Measurements from ENCODE around the gene TCERG1L.

The TCERG1L gene

GRCh38 chr10:131274133-131274880, 37.2 kb downstream of the TCERG1L start:
- no peak for TF ChIP-seq CTCF (IDR thresholded peaks at IDR 0.05; ENCODE audit: insufficient read depth, low read length, poor library complexity, severe bottlenecking)
- Histone ChIP-seq H3K36me3 (ENCODE audit: control insufficient read depth, insufficient read depth, low read length) (no peaks in the 10 kb centered on the region), H3K4me3 (replicated peaks; ENCODE audit: low read depth, low read length) (no peak overlapping the region), H3K27me3 (replicated peaks; ENCODE audit: control insufficient read depth, insufficient read depth, low read length) (no peaks in the 10 kb centered on the region)
- no peak for DNase-seq (ENCODE audit: extremely low read depth, insufficient read length)

- H3K36me3 ChIP-seq (ENCODE audit: control insufficient read depth, insufficient read depth, low read length), result no peaks in the 10 kb centered on the region
- no peak for TF ChIP-seq CTCF (IDR thresholded peaks at IDR 0.05; ENCODE audit: insufficient read depth, low read length, poor library complexity, severe bottlenecking)
- H3K27me3 ChIP-seq (replicated peaks; ENCODE audit: control insufficient read depth, insufficient read depth, low read length), result no peaks in the 10 kb centered on the region
- H3K4me3 ChIP-seq (replicated peaks; ENCODE audit: low read depth, low read length), result no peak overlapping the region
- DNase-seq (ENCODE audit: extremely low read depth, insufficient read length), result no peak
These were observed 38.0 kb downstream of the TCERG1L start for GRCh38 chr10:131273476-131273875.

- Histone ChIP-seq H3K36me3 (ENCODE audit: control insufficient read depth, insufficient read depth, low read length) (no peaks in the 10 kb centered on the region), H3K27me3 (replicated peaks; ENCODE audit: control insufficient read depth, insufficient read depth, low read length) (no peaks in the 10 kb centered on the region), H3K4me3 (replicated peaks; ENCODE audit: low read depth, low read length) (no peak overlapping the region)
- DNase-seq (ENCODE audit: extremely low read depth, insufficient read length), result no peak
- no peak for TF ChIP-seq CTCF (IDR thresholded peaks at IDR 0.05; ENCODE audit: insufficient read depth, low read length, poor library complexity, severe bottlenecking)
These were observed 38.5 kb downstream of the TCERG1L start for GRCh38 chr10:131272897-131273451.

GRCh38 chr10:131271966-131272365, 39.6 kb downstream of the TCERG1L start:
- DNase-seq (ENCODE audit: extremely low read depth, insufficient read length), result no peak
- Histone ChIP-seq H3K36me3 (ENCODE audit: control insufficient read depth, insufficient read depth, low read length) (no peaks in the 10 kb centered on the region), H3K27me3 (replicated peaks; ENCODE audit: control insufficient read depth, insufficient read depth, low read length) (no peaks in the 10 kb centered on the region), H3K4me3 (replicated peaks; ENCODE audit: low read depth, low read length) (no peak overlapping the region)
- no peak for TF ChIP-seq CTCF (IDR thresholded peaks at IDR 0.05; ENCODE audit: insufficient read depth, low read length, poor library complexity, severe bottlenecking)

GRCh38 chr10:131271195-131271880, 40.2 kb downstream of the TCERG1L start:
- Histone ChIP-seq H3K36me3 (ENCODE audit: control insufficient read depth, insufficient read depth, low read length) (no peaks in the 10 kb centered on the region), H3K27me3 (replicated peaks; ENCODE audit: control insufficient read depth, insufficient read depth, low read length) (no peaks in the 10 kb centered on the region), H3K4me3 (replicated peaks; ENCODE audit: low read depth, low read length) (no peak overlapping the region)
- no peak for TF ChIP-seq CTCF (IDR thresholded peaks at IDR 0.05; ENCODE audit: insufficient read depth, low read length, poor library complexity, severe bottlenecking)
- no peak for DNase-seq (ENCODE audit: extremely low read depth, insufficient read length)
